Measurements from ENCODE around the gene CELF4.

DNA sequence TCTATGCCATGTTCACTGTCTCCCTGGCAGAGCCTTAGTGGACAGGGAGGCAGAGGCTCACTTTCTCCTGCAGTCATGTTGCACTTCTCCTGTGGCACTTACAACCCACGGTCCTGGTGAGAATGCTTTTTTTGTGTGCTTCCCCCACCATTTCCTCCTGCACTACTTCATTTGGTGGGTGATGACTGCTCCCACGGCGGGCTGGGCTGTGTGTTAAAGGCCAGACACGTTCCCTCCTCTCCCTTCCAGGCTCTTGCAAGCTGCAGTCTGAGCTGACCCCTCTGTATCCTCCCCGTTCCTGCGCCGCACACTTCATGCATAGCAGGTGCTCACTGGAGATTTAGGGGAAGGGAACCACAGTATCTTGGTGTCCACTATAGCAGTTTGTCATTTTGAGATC, 170.5 kb downstream of the CELF4 start:
- TF ChIP-seq POLR2AphosphoS5 (IDR thresholded peaks at IDR 0.05) = no peak
- TF ChIP-seq, protein P1, sequence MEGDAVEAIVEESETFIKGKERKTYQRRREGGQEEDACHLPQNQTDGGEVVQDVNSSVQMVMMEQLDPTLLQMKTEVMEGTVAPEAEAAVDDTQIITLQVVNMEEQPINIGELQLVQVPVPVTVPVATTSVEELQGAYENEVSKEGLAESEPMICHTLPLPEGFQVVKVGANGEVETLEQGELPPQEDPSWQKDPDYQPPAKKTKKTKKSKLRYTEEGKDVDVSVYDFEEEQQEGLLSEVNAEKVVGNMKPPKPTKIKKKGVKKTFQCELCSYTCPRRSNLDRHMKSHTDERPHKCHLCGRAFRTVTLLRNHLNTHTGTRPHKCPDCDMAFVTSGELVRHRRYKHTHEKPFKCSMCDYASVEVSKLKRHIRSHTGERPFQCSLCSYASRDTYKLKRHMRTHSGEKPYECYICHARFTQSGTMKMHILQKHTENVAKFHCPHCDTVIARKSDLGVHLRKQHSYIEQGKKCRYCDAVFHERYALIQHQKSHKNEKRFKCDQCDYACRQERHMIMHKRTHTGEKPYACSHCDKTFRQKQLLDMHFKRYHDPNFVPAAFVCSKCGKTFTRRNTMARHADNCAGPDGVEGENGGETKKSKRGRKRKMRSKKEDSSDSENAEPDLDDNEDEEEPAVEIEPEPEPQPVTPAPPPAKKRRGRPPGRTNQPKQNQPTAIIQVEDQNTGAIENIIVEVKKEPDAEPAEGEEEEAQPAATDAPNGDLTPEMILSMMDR (IDR thresholded peaks at IDR 0.05) = no peak

All from upper lobe of left lung (tissue), 4 donors.